G401 (cell line): ENCODE data around the gene PGK1. TPM values are rescaled to one million over a fixed set of nuclear protein-coding genes. Genes with fewer than 3 reads are reported as not detected.
A peak's percentile ranks its signal among the peaks of the same experiment; 100 is the strongest.
"Not testable (repeated sequence)": the region's sequence is repeated elsewhere in the genome, so short reads cannot be mapped to it uniquely, and the experiment has no call there.

ENCODE experiments used
- DNase-seq: peaks from one replicate; pipeline ENCODE4 v3.0.0-alpha.2; 2015; ENCODE audit warnings: low spot score
- in situ Hi-C: cut with HindIII; loops from 2 replicates; pipeline ENCODE4 v1.10.0; 2016; ENCODE audit warnings: low sequenced_read_pairs, mixed read lengths
- total RNA-seq: library from RNA; depleted of rRNA; stranded (reverse); fragments of >200 nt; shearing (Covaris generic); gene quantifications from 2 replicates; pipeline ENCODE4 v1.2.3, GENCODE V29; 2014; rRNA removed

Gene PGK1
- total RNA-seq = 171 and 205 TPM in 2 replicates

- in situ Hi-C loops = no loop called here
- DNase-seq = peak; percentile 91
These were observed at the start of gene PGK1 for GRCh38 chrX:78103623-78104446. Gene PGK1 (plus strand): TSS chrX:78104248. CDS start chrX:78104341, 93 bp downstream.

- DNase-seq = no peak
- in situ Hi-C loops = no loop called here
These were observed 40.4 kb upstream of the PGK1 start for GRCh38 chrX:78063687-78064086.

GRCh38 chrX:78064152-78064551, 39.9 kb upstream of the PGK1 start:
- no peak for DNase-seq
- in situ Hi-C loops = no loop called here

- DNase-seq, in situ Hi-C loops: not testable (repeated sequence)
These were observed 39.1 kb upstream of the PGK1 start for GRCh38 chrX:78064698-78065601.

DNA sequence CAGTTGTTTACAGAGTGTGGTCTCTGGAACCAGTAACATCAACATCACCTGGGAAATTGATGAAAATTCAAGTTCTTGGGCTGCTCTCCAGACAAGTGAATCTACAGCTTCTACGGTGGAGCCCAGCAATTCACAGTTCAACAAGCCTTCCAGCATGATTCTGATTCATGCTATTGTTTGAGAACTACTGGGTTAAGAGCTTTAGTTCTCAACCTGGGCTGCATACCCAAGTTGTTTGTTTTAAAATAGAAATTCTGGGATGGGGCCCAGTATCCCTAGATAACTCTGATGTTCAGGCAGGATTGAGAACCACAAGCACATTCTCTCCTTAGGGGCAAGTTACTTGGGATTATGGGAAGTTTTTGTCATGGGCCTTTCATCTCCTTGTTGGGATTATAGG, 37.9 kb upstream of the PGK1 start:
- no peak for DNase-seq
- in situ Hi-C loops = no loop called here

DNA sequence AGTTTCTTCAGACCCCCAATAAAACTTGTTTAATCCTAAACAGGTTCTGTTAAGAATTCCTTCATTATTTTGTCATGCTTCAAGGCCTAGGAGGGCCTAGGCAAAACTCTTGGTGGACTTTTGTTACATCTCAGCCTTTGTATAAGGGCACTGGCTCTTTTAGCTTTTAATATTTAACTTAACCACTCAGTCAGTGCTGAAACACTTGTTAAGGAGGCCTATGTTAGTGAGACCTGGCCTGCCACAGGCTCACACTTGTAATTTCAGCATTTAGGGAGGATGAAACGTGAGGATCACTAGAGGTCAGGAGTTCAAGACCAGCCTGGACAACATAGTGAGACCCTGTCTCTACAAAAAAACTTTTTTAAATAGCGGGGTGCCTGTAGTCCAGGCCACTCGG, 32.7 kb upstream of the PGK1 start:
- in situ Hi-C loops = no loop called here
- DNase-seq = no peak

- DNase-seq, in situ Hi-C loops: not testable (repeated sequence)
These were observed 30.6 kb upstream of the PGK1 start for GRCh38 chrX:78073147-78074077.

DNA sequence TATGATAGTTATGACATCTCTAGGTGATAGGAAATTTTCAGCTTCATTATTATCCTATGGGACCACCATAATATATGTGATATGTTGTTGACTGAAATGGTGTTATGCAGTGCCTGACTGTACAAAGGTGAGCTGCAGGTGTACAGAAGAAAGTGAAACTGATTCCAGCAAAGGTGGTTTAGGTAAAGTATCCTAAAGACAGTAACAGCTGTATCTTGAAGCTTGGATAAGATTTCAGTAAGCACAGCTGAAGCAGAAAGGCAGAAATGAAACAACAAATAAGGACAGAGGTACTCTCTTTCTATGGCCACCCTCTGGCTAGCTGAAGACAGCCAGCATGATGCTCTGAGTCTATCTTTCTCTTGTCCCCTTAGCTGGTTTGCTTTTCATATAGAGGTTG, 30.0 kb upstream of the PGK1 start:
- DNase-seq = no peak
- in situ Hi-C loops = no loop called here

- in situ Hi-C loops = no loop called here
- no peak for DNase-seq
These were observed 28.2 kb upstream of the PGK1 start for GRCh38 chrX:78075787-78076389.

GRCh38 chrX:78081413-78081812, 22.6 kb upstream of the PGK1 start:
- DNase-seq, in situ Hi-C loops: not testable (repeated sequence)

DNA sequence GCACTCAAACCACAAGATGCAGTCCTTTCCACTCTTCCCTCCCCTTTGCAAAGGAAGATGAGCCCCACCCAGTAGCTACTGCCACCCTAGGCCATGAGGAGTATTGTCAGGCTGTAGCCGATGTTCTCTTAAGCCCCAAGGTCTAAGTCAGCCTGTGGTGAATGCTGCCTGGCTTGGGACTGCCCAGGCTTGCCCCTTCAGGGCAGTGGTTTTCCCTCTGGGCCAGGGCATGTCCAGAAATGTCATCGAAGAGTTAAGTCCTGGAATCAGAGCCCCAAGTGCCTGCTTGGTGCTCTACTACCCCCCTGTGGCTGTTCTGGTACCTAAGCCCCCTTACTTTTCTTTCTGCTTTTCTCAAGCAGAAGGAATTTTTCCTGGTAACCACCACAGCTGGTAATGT, 11.8 kb upstream of the PGK1 start:
- in situ Hi-C loops = no loop called here
- DNase-seq = no peak

DNA sequence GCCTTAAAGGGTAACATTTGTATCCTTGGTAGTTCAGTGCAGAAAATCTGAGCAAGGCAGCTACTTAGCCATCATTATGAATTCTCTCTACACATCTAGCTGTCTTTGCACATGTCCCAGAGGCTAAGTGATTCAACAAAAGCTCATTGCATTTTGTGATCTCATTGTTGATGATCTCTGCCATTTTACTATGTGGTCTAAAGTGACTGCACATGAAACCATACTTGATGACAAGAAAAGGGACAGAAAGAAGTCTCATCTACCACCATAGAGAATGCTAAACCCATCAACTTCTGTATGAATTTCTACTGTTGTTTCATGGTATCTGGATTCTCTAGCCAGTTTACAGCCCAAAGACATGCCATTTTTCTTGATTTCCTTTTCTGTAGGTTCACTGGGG, 5.9 kb upstream of the PGK1 start:
- in situ Hi-C loops = no loop called here
- DNase-seq = no peak

DNA sequence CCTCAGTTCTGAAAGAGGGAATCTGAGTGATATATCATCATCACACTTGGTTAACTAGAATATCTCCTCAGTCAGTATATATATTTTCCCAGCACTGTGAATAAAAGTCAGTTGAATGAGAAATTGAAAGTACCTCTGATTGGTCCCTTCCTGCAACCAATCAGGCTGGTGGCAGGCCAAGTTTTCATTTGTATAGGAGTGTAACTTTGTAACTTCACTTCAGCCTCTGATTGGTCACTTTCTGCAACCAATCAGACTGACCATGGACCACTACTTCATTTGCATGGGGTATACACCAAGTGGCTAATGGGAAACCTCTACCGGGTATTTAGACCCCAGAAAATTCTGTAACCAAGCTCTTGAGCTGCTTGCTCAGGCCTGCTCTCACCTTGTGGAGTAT, 2.0 kb upstream of the PGK1 start:
- in situ Hi-C loops = no loop called here
- DNase-seq = no peak

DNA sequence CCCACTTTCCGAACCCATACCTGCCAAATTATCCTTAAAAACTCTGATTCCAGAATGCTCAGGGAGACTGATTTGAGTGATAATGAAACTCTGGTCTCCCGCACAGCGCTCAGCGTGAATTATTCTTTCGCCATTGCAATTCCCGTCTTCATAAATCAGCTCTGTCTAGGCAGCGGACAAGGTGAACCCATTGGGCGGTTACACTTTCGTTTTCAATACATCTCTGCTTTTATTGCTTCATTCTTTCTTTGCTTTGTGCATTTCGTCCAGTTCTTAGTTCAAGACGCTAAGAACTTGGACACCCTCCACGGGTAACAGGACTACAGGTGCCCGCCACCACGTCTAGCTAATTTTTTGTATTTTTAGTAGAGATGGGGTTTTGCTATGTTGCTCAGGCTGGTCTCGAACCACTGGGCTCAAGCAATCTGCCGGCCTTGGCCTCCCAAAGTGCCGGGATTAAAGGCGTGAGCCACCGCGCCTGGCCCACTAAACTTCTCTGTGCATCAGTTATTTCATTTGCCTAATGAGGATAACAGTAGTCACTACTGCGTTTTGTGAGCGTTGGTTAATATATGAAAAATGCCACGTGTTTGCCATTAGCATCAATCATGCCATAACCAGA, 936 bp upstream of the PGK1 start:
- no peak for DNase-seq

DNA sequence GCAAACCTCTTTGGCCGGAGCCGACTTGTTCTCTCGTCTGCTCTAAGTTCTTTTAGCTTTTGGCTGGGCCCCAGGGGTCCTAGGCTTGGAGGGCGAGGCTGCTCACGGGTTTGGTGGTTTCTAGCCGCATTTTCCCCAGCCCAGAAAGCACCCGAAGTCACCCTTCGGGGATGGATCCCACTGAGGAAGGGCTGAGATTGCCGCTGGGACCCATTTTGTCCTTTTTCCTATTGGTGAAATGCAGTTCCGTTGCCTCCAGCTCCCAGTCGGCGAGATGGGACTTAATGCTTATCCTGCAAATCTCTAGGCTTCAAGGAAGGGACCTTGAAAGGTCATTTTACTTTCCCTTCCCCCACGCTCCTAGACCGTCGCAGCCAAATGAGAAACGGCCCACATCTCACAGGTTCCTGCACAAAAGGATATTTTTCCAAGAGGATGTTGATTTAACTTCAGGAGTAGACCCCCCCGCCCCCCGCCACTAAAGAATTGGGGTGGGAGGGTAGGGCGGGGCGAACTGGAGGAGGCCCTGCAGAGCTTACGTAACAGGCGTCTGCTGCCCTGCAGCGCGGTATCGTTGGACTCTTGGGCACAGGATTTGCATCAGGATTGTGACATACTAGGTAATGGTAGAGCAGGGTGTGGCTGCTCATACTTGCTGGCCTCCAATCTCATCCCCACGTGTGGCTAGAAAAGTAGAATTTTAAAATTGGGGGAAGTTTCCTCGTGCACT, 564 bp downstream of the PGK1 start:
- in situ Hi-C loops = no loop called here
- DNase-seq = peak; percentile 58

More for the DNA sequence above, 936 bp upstream of the PGK1 start:
- in situ Hi-C loops = no loop called here

- in situ Hi-C loops = no loop called here
- no peak for DNase-seq
These were observed 2.0 kb downstream of the PGK1 start for GRCh38 chrX:78105944-78106650.

DNA sequence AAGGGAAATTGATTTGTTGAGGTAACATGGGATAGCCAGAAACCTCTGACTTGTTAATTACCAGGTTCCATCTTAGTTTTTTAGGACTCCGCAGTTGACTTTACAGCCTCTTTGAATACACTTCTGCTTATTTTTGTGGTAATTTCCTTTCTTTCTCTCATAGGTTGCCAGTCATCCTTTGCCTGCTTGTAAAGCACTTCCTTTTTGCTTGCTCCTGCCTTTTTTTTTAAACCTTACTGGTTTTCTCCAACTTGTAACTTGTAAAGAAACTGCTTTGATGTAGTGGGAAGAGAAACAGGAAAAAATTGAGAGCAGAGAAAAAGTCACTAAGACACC, 2.6 kb downstream of the PGK1 start:
- no peak for DNase-seq
- in situ Hi-C loops = no loop called here
